Measurements from ENCODE around the gene EXOSC2.

Gene EXOSC2

GRCh38 chr9:130740218-130741023 is 46.8 kb downstream of the EXOSC2 start:
- FAIRE-seq: no peak

- FAIRE-seq: no peak
Measured at GRCh38 chr9:130741024-130741305, 47.4 kb downstream of the EXOSC2 start.

DNA sequence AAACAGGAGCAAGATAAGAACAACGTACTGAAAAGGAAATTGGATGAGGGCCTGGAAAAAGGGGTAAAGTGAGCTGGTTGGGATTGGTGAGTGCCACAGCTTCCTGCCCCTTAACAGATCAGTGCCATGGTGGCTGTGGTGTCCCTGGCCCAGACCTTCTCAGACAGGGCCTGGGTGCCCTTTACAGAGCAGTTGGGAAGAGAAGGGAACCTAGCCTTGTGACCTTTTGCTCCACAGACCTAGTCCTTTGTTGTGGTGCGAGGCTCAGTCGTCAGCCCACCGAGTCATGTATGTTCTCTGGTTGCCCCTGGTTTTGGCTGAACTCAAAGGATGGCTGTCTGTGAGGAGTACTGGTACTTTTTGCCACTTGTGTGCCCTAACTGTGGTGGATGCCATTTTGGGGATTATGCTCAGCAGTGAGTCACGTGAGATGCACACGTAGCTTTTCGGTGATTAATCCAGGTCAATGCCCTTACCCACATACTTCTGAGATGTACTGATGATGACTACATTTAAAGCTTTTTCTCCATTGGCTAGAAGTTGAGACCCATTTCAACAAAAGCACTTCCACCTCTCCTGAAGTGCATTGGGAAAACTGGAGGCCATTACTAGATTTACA is 48.4 kb downstream of the EXOSC2 start:
- no peak for FAIRE-seq

DNA sequence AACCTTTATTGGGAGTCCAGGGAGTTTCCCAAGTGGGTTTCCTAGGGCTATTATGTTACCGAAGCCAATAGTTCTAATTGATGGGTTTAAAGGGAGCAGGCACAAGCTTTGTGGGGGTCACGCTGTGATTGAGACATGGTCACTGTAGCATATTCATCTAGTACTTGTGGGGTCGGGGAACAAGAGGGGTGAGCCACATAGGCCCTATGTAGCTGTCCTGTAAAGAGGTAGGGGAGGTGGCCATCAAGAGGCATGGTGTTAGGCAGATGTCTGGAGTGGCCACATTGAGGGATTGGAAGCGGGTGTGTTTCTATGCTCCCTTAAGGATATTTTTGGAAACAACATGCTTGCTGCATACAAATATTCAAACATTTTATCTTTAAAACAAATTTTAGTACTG is 50.1 kb downstream of the EXOSC2 start:
- no peak for FAIRE-seq

GRCh38 chr9:130745210-130745800 is 51.7 kb downstream of the EXOSC2 start:
- no peak for FAIRE-seq

- no peak for FAIRE-seq
Measured at GRCh38 chr9:130745829-130746228, 52.2 kb downstream of the EXOSC2 start.

- FAIRE-seq: no peak
Measured at GRCh38 chr9:130746434-130747212, 53.0 kb downstream of the EXOSC2 start.

DNA sequence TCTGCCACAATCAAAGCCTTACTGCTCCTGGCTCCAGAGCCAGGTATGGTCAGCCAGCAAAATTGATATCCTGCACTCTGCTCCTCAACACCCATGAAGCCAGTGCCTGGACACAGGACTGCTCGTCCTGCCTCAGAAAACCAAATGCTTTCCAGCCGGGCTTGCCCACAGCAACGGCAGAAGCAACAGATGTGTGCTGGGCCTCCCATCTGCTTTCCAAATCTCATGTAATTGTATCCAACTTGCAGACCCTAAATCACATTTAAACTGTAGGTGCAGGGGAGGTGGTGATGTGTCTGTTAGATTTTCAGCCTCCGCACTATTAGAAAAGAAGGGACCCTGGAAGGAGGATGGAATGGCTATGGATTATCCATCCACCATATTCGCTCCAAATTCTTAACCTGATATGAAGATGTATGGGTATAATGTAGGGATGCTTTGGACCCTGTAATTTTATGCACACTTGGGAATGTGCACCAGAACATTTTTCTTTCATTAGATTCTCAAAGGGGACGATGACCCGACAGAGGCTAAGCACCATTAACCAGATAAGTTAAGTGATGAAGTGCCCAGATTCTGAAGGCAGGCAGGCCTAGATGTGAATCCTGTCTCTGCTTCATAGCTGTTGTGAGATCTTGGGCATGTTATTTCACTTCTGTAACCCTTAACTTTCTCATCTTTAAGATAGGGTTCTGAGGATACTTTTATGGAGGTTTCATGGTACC is 58.2 kb downstream of the EXOSC2 start:
- FAIRE-seq: no peak
